Measurements from ENCODE around the gene SLC24A3. TPM values are rescaled to one million over a fixed set of nuclear protein-coding genes. Genes with fewer than 3 reads are reported as not detected.

SLC24A3 gene
- polyA plus RNA-seq, 1 experiment: 1.7 TPM

DNA sequence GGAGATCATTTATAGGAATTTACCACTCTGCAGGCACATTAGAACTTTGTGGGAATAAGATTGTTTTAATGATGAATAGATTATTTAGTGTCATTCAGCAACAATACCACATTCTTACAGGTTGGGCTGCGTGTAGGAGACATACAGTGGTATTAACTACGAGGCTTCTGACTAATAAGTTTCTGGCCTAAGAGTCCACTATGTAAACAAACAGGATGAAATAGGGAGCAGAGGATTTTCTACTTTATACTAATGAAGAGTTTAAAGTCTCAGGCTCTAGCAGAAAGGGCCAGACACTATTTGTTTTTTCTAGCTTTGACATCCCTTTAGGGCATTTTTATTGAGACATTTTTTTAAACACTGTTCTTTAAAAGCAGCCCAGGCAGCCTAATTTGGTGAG, 75.6 kb downstream of the SLC24A3 start:
- TF ChIP-seq, protein P1, sequence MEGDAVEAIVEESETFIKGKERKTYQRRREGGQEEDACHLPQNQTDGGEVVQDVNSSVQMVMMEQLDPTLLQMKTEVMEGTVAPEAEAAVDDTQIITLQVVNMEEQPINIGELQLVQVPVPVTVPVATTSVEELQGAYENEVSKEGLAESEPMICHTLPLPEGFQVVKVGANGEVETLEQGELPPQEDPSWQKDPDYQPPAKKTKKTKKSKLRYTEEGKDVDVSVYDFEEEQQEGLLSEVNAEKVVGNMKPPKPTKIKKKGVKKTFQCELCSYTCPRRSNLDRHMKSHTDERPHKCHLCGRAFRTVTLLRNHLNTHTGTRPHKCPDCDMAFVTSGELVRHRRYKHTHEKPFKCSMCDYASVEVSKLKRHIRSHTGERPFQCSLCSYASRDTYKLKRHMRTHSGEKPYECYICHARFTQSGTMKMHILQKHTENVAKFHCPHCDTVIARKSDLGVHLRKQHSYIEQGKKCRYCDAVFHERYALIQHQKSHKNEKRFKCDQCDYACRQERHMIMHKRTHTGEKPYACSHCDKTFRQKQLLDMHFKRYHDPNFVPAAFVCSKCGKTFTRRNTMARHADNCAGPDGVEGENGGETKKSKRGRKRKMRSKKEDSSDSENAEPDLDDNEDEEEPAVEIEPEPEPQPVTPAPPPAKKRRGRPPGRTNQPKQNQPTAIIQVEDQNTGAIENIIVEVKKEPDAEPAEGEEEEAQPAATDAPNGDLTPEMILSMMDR (IDR thresholded peaks at IDR 0.05; ENCODE audit: insufficient read depth, low read depth, low read length): no peak
- DNase-seq (ENCODE audit: low read depth): no peak
- ChIA-PET POLR2A (no interaction called here), CTCF (interaction anchor here (0.6 to 1.5 kb wide), 2 partner anchors 27 to 691 kb away, joined by 3 read pairs; no protein-coding TSS in a partner anchor)
- Histone ChIP-seq H3K27me3 (ENCODE audit: control insufficient read depth, insufficient read depth, low read length) (no peaks in the 10 kb centered on the region), H3K4me3 (ENCODE audit: low read depth, low read length) (no peak overlapping the region), H3K36me3 (ENCODE audit: control insufficient read depth, insufficient read depth, low read length) (no peaks in the 10 kb centered on the region)

DNA sequence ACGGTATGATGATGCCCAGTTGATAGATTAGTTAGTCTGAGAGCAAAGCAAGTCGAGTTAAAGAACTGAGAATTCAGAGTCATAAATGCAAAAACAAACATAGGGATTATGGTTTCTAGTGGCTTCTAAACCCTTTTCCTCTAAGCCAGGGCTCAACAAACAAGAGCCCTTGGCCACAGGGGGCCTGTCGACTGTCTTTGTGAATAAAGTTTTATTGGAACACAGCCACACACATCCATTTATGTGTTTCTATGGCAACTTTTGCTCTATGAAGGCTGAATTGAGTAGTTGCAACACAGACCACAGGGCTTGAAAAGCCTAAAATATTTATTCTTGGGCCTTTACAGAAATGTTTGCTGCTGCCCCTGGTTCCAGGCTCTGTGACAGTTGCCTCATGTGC, 76.2 kb downstream of the SLC24A3 start:
- Histone ChIP-seq H3K27me3 (ENCODE audit: control insufficient read depth, insufficient read depth, low read length) (no peaks in the 10 kb centered on the region), H3K36me3 (ENCODE audit: control insufficient read depth, insufficient read depth, low read length) (no peaks in the 10 kb centered on the region), H3K4me3 (ENCODE audit: low read depth, low read length) (no peak overlapping the region)
- POLR2A ChIA-PET: no interaction called here
- TF ChIP-seq, protein P1 (IDR thresholded peaks at IDR 0.05; ENCODE audit: insufficient read depth, low read depth, low read length): no peak
- CTCF ChIA-PET: interaction anchor here (0.6 kb wide), 1 partner anchor 692 kb away, joined by 3 read pairs; no protein-coding TSS in a partner anchor
- DNase-seq (ENCODE audit: low read depth): no peak

DNA sequence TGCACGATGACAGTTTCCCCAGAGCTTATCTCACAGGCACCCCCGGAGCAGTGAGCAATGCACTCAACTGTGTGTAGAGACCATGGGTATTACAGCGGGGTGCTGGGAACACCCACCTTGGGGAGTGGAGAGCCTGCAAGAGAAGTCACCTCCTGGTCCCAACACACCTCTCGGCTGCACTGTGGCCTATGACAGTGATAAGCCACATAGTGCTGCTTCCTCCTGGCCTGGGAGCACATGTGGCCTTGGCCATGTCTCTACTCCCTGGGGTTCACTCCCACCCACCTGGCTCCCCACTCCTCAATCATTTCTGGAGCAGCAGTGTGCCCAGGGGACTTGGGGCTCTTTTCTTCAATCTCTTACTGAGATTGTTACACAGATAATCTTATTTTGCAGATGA, 77.0 kb downstream of the SLC24A3 start:
- H3K4me3 ChIP-seq (ENCODE audit: low read depth, low read length): no peak overlapping the region
- CTCF ChIA-PET: no interaction called here
- POLR2A ChIA-PET: no interaction called here
- TF ChIP-seq, protein P1 (IDR thresholded peaks at IDR 0.05; ENCODE audit: insufficient read depth, low read depth, low read length): no peak
- DNase-seq (ENCODE audit: low read depth): no peak
- H3K36me3 ChIP-seq (ENCODE audit: control insufficient read depth, insufficient read depth, low read length): no peaks in the 10 kb centered on the region
- H3K27me3 ChIP-seq (ENCODE audit: control insufficient read depth, insufficient read depth, low read length): no peaks in the 10 kb centered on the region

DNA sequence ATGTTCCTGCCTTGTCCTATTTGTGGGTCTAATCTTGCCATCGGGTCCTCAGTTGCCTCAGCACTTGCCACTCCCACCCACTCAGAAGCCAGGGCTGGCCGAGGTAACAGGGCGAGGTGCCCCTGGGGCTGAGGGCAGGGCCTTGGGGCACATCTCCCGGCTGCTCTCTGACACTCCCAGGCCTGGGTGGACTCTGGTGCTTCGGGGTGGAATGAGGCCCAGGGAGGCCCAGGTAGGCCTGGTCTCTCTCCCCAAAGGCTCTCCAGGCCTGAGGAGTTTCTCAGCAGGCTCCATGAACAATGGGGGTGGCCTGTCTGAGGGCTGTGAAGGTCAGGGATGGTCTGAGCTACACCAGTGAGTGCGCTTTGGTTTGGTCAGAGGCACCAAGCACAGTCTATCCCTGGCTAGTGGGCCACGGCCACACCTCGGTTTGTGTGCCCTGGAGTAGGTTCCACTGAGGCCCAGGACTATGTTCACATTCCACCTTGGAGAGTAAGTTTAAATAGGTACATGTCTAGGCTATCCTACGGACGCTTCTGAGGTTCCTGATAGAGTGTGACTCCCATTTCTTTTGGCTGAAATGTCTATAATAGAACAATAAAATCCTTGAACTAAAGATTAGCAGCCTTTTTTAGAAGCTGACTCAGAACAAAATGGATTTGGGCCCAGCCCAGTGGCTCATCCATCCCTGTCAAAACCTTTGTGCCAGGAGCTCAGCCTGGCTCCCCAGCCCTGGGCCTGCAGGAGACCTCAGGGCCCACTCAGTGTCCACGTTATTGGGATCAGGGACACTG, 78.8 kb downstream of the SLC24A3 start:
- Histone ChIP-seq H3K36me3 (ENCODE audit: control insufficient read depth, insufficient read depth, low read length) (no peaks in the 10 kb centered on the region), H3K4me3 (ENCODE audit: low read depth, low read length) (no peak overlapping the region), H3K27me3 (ENCODE audit: control insufficient read depth, insufficient read depth, low read length) (no peaks in the 10 kb centered on the region)
- ChIA-PET CTCF (no interaction called here), POLR2A (no interaction called here)
- TF ChIP-seq, protein P1 (IDR thresholded peaks at IDR 0.05; ENCODE audit: insufficient read depth, low read depth, low read length): no peak
- DNase-seq (ENCODE audit: low read depth): no peak

DNA sequence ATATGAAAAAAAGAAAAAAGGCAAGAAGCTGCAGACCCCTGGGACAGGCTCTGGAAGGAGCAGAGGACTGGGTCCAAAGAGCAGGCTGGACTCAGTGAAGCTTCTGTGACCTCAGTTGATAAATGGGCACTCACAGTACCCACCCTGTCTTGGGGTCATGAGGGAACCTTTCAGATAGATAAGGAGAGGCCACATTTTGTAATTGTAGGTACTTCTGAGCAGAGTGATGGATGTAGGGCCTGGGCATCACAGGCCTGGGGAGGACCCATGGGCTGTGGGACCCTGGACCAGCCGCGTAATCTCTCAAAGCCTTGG, 79.3 kb downstream of the SLC24A3 start:
- Histone ChIP-seq H3K36me3 (ENCODE audit: control insufficient read depth, insufficient read depth, low read length) (no peaks in the 10 kb centered on the region), H3K4me3 (ENCODE audit: low read depth, low read length) (no peak overlapping the region), H3K27me3 (ENCODE audit: control insufficient read depth, insufficient read depth, low read length) (no peaks in the 10 kb centered on the region)
- ChIA-PET POLR2A (no interaction called here), CTCF (no interaction called here)
- TF ChIP-seq, protein P1 (IDR thresholded peaks at IDR 0.05; ENCODE audit: insufficient read depth, low read depth, low read length): no peak
- no peak for DNase-seq (ENCODE audit: low read depth)

All from BJ (cell line).